Measurements from ENCODE around the gene SYNJ2.

DNA sequence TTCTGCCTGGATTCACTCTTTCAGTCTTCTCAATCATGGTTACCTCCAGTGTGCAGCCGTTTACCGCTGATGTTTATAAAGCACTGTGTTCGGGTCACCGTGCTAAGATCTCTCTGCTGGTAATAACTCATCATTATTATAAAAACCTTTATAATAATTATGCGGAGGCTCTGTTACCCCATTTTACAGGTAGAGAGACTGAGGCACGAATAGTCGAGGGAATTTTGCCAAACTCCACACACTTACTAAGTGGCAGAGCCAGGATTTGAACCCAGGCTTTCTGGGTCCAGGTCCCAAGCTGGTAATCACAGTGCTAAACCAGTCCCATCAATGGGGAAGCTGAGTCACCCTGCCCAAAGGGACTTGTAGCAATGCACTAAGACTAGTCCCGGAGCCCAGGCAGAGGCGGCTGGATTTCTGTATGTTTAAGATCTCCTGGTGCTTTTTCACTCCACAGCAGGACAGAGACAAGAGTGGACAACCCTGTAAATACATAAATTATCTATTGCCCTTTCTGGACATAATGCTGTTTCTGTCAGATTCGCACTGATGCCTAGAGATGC, 48.1 kb downstream of the SYNJ2 start:
- TF ChIP-seq CTCF (conservative IDR thresholded peaks at IDR 0.05; ENCODE audit: low read depth in 2 of 2) (no peak), NANOG (IDR thresholded peaks at IDR 0.05; ENCODE audit: borderline replicate concordance) (no peak), POLR2AphosphoS5 (IDR thresholded peaks at IDR 0.05; ENCODE audit: low read depth) (no peak), EZH2 (IDR thresholded peaks at IDR 0.05; ENCODE audit: low read depth, unreplicated experiment) (no peak), EZH2phosphoT487 (IDR thresholded peaks at IDR 0.05; ENCODE audit: unreplicated experiment) (no peak), CREB1 (CRISPR knock-in tag; IDR thresholded peaks at IDR 0.05; ENCODE audit: low read depth) (no peak), JUNB (IDR thresholded peaks at IDR 0.05; ENCODE audit: unreplicated experiment) (no peak)
- TF ChIP-seq, protein P1, sequence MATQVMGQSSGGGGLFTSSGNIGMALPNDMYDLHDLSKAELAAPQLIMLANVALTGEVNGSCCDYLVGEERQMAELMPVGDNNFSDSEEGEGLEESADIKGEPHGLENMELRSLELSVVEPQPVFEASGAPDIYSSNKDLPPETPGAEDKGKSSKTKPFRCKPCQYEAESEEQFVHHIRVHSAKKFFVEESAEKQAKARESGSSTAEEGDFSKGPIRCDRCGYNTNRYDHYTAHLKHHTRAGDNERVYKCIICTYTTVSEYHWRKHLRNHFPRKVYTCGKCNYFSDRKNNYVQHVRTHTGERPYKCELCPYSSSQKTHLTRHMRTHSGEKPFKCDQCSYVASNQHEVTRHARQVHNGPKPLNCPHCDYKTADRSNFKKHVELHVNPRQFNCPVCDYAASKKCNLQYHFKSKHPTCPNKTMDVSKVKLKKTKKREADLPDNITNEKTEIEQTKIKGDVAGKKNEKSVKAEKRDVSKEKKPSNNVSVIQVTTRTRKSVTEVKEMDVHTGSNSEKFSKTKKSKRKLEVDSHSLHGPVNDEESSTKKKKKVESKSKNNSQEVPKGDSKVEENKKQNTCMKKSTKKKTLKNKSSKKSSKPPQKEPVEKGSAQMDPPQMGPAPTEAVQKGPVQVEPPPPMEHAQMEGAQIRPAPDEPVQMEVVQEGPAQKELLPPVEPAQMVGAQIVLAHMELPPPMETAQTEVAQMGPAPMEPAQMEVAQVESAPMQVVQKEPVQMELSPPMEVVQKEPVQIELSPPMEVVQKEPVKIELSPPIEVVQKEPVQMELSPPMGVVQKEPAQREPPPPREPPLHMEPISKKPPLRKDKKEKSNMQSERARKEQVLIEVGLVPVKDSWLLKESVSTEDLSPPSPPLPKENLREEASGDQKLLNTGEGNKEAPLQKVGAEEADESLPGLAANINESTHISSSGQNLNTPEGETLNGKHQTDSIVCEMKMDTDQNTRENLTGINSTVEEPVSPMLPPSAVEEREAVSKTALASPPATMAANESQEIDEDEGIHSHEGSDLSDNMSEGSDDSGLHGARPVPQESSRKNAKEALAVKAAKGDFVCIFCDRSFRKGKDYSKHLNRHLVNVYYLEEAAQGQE (IDR thresholded peaks at IDR 0.05; ENCODE audit: unreplicated experiment): no peak

All from GM23338 (cell line).